GM12874 (cell line): Measurements from ENCODE around the gene KRTCAP2.

Experiments
- CTCF ChIP-seq: IDR thresholded peaks from 2 replicates; pipeline ENCODE4 v1.5.1; 2011; ENCODE audit warnings: low read depth, mild to moderate bottlenecking, control low read depth, low read length, moderate library complexity; ENCODE audit not compliant: insufficient read depth

KRTCAP2 gene

GRCh38 chr1:155136748-155137147, 36.4 kb downstream of the KRTCAP2 start:
- TF ChIP-seq CTCF = no peak

GRCh38 chr1:155135415-155136028, 37.6 kb downstream of the KRTCAP2 start, which contains the start of gene SLC50A1:
SLC50A1 (plus strand) TSS chr1:155135852; CDS start chr1:155135912, 60 bp downstream.
- no peak for TF ChIP-seq CTCF

GRCh38 chr1:155134880-155135414, 38.2 kb downstream of the KRTCAP2 start:
- no peak for TF ChIP-seq CTCF

GRCh38 chr1:155134322-155134721, 38.8 kb downstream of the KRTCAP2 start:
- TF ChIP-seq CTCF = no peak

GRCh38 chr1:155133799-155134281, 39.3 kb downstream of the KRTCAP2 start:
- TF ChIP-seq CTCF = no peak

- TF ChIP-seq CTCF = no peak
Observed at GRCh38 chr1:155131856-155132255, 41.2 kb downstream of the KRTCAP2 start.

- TF ChIP-seq CTCF = no peak
Observed at GRCh38 chr1:155131285-155131684, 41.8 kb downstream of the KRTCAP2 start.
